ENCODE measurements around the gene HACD2.

HACD2 gene

GRCh38 chr3:123597561-123597960, 12.7 kb upstream of the HACD2 start:
- no peak for TF ChIP-seq CTCF (IDR thresholded peaks at IDR 0.05)

GRCh38 chr3:123595396-123596180, 10.7 kb upstream of the HACD2 start:
- no peaks in the 10 kb centered on the region for H3K9me3 ChIP-seq (ENCODE audit: control insufficient read depth, low read length)
- peaks cover 4% of the 10 kb centered on the region for H3K79me2 ChIP-seq
- no peak overlapping the region for H2AFZ ChIP-seq
- H3K4me2 ChIP-seq (ENCODE audit: low read length) = no peak overlapping the region
- no peak for TF ChIP-seq CTCF (IDR thresholded peaks at IDR 0.05)
- peaks cover 2% of the 10 kb centered on the region for H3K4me1 ChIP-seq
- H3K9ac ChIP-seq = no peak overlapping the region
- H3K27ac ChIP-seq = no peak overlapping the region
- H3K36me3 ChIP-seq (ENCODE audit: control insufficient read depth, insufficient read depth, low read length) = no peaks in the 10 kb centered on the region
- H3K4me3 ChIP-seq (ENCODE audit: low read depth, low read length) = no peak overlapping the region
- H3K27me3 ChIP-seq (ENCODE audit: control insufficient read depth, insufficient read depth, low read length) = no peaks in the 10 kb centered on the region

More at GRCh38 chr3:123597561-123597960, 12.7 kb upstream of the HACD2 start:
- H3K4me2 ChIP-seq (ENCODE audit: low read length) = no peak overlapping the region
- H3K4me1 ChIP-seq = peaks cover 2% of the 10 kb centered on the region
- no peaks in the 10 kb centered on the region for H3K9me3 ChIP-seq (ENCODE audit: control insufficient read depth, low read length)
- H3K27ac ChIP-seq = no peak overlapping the region
- no peak overlapping the region for H2AFZ ChIP-seq
- H3K36me3 ChIP-seq (ENCODE audit: control insufficient read depth, insufficient read depth, low read length) = no peaks in the 10 kb centered on the region
- H3K79me2 ChIP-seq = no peaks in the 10 kb centered on the region
- H3K4me3 ChIP-seq (ENCODE audit: low read depth, low read length) = no peak overlapping the region
- no peak overlapping the region for H3K9ac ChIP-seq
- no peaks in the 10 kb centered on the region for H3K27me3 ChIP-seq (ENCODE audit: control insufficient read depth, insufficient read depth, low read length)

GRCh38 chr3:123593381-123593780, 8.5 kb upstream of the HACD2 start:
- no peaks in the 10 kb centered on the region for H3K27me3 ChIP-seq (ENCODE audit: control insufficient read depth, insufficient read depth, low read length)

GRCh38 chr3:123590685-123591450, 6.0 kb upstream of the HACD2 start:
- no peak for TF ChIP-seq CTCF (IDR thresholded peaks at IDR 0.05)

More at GRCh38 chr3:123593381-123593780, 8.5 kb upstream of the HACD2 start:
- Histone ChIP-seq H3K4me2 (ENCODE audit: low read length) (no peak overlapping the region), H2AFZ (no peak overlapping the region), H3K9ac (no peak overlapping the region), H3K4me3 (ENCODE audit: low read depth, low read length) (no peak overlapping the region), H3K4me1 (peaks cover 2% of the 10 kb centered on the region), H3K79me2 (peaks cover 7% of the 10 kb centered on the region), H3K36me3 (ENCODE audit: control insufficient read depth, insufficient read depth, low read length) (no peaks in the 10 kb centered on the region), H3K9me3 (ENCODE audit: control insufficient read depth, low read length) (no peaks in the 10 kb centered on the region), H3K27ac (no peak overlapping the region)
- no peak for TF ChIP-seq CTCF (IDR thresholded peaks at IDR 0.05)

More at GRCh38 chr3:123590685-123591450, 6.0 kb upstream of the HACD2 start:
- H3K4me3 ChIP-seq (ENCODE audit: low read depth, low read length) = no peak overlapping the region
- no peaks in the 10 kb centered on the region for H3K9me3 ChIP-seq (ENCODE audit: control insufficient read depth, low read length)
- H3K4me2 ChIP-seq (ENCODE audit: low read length) = no peak overlapping the region
- H3K27ac ChIP-seq = no peak overlapping the region
- H3K36me3 ChIP-seq (ENCODE audit: control insufficient read depth, insufficient read depth, low read length) = no peaks in the 10 kb centered on the region
- H3K9ac ChIP-seq = no peak overlapping the region
- no peaks in the 10 kb centered on the region for H3K27me3 ChIP-seq (ENCODE audit: control insufficient read depth, insufficient read depth, low read length)
- H3K4me1 ChIP-seq = no peaks in the 10 kb centered on the region
- H2AFZ ChIP-seq = no peak overlapping the region
- H3K79me2 ChIP-seq = peaks cover 7% of the 10 kb centered on the region
